Activated T-cell treated with anti-CD3 and anti-CD28 coated beads for 1 hour (primary cell): Measurements from ENCODE around the gene CLTB.

Experiments used
- DNase-seq: peaks from one replicate; pipeline ENCODE4 v3.0.0-alpha.2; 2020; ENCODE audit warnings: low read depth

Gene CLTB

DNA sequence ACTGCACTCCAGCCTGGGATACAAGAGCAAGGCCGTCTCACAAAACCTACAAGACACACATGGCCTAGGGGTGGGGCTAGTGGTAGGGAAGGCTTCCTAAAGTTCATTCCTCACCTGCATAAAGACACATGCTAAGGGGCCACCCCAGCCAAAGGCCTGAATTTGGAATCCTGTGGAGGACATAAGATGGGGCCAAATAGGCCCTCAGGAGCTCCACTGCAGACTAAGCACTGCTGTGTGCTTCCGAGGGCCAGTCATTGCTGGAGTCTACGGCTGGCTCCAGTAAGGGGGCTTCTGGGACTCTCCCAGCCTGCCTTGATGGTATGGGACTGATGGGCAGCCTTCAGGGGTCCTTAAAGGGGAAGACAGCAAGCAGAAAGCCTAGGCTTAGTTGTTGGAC is 33.6 kb downstream of the CLTB start:
- DNase-seq, result no peak

DNA sequence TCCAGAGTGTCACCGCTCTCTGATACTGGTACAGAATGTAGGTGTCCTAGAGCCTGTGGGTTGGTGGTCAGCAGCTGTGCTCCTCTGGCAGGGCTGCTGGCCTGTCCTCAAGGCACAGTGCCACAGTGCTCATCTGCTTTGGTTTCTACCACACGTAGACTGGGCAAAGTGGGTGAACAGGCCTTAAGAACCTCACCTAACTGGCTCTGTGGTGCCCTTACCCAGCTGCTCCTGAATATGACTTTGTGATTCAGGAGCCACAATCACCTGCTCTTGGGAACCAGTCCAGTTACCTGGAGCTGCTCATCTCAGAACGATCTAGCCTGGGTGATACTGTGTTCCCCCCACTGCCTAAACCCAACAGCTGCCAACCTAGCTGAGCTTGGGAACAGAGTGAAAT is 34.4 kb downstream of the CLTB start:
- no peak for DNase-seq

DNA sequence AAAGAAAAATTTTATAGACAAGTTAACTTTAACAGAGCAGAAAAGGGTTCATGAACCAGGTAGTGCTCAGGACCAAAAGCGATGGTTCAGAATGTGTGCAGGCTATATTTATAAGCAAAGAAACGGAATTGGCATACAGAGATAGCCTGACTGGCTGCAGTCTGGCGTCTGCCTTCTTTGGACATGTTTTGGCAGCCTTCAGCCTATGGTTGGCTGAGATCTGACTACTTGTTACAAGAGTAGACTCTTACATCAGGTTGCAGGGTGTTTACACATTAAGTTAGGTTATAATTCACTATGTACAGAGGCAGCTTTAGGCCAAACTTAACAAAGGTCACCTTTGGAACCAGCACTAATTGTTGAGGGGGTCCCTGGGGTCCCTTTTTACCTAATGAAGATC is 34.9 kb downstream of the CLTB start:
- no peak for DNase-seq

DNA sequence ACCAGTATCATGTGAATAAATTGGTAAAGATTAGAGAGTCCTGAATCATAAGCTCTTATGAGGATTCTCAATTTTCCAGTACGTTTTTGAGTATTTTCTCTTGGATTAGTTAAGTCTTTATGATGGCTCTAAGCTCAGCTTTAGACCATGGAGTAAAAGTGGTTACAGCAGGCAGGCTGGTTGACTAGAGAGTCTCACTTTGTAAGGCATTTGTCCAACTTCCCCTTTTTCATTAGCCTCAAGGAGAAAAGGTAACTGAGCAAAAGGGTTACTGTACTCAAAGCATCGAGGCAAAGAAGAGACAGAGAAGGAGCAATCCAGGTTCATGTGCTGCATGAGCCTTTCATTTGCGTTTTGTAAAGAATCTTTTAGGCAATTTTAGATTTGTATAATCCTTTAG is 36.5 kb downstream of the CLTB start:
- DNase-seq, result no peak

DNA sequence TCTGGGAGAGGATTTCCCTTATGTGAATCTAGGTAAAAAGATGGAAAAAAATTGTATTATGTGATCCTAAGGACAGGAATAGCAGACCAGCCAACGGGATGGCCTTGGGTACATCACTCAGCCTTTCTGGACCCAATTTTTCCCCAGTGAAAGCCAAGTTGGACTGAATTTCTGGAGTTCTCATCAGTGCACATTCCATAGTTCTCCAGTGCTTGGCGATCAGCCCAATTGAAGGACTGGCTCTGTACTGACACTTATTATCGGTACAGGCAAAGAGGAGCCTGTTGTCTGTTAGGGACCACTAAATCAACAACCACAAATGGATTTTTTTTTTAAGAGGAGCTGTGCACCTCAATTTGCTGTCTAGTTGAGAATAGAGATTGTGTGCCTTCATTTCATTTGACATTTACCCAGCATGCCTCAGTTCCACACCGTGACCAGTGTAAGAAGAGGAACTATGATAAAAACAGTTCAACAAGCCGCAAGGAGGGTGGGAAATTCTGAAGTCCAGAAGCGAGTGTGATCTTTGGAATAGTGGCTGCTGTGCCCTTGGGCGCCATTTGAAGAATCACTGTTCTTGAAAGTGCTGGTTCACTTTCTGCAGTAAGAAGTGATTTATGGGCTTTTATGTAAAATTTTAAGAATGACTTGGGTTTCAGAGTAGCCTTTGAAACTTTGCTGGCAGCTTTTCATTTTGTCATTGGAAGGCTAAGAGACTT is 43.1 kb downstream of the CLTB start:
- no peak for DNase-seq

DNA sequence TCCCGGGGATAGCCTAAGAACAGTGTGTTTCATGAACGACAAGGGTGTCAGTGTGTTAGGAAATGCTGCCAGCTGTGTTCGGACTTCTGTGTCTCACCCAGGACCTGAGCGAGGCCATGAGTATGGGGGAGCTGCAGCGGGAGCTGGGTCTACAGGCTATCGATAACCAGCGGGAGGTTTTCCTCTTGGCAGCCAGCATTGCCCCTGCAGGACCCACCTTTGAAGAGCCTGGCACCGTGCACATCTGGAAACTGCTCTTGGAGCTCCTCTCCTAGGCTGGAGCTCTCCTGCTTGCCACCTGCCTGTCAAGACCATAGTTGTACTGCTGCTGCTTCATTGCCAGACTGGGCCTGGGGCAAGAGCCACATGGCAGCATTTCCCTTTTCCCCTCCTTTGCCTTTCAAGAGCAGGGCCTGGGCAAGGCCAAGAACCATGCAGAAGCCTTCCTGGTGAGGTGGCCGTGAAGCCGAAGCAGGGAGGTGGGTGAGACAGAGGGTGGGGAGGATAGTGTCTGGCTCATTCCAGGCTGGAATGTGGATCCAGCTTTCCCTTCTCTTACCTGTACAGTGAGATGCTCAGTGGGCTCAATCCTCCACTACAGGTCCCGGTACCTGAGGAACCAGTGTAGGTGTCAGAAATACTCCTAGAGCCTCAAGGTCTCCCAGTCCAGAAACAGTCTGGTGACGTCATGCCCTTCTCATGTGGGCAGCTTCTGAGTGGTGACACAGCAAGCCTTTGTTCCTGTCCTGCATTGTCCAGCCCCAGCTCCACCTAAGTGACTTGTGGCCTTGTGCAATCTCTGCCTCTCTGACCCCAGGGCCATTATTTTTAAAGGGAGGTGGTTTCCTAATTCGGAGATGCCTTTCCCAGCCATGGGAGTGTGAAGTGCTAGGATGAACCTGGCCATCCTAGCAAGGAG is 44.5 kb downstream of the CLTB start:
- no peak for DNase-seq

DNA sequence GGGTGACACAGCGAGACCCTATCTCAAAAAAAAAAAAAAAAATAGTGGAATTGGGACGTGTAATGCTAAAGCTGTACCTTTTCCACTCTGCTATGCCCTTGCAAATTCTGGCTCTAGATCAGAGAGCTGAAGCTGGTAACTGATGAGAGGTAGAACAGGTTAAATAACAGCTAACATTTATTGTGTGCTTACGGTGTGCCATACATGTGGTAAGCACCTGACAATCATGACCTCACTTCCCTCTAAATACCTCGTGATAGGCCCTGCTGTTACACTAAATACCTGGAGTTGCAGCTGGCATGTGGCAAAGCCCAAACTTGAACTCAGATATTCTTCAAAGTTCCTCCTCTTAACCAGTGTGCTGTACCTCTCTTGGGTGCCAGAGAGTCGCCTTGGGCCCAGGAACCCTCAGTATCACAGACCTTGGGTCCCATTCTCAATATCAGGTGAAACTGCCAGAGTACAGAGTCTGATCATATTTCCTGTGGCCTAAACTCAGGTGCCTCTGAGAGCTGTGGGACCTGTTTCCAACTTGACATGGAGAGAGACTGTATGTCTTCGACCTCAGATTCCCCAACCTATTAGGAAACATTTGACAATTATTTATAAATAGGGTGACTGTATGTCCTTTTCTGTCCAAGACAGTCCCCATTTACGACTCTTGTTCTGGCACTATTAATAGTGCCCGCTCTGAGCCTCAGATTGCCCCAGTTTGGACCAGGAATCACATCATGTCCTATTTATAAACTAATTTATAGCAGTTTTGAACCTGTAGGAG is 46.2 kb downstream of the CLTB start:
- DNase-seq, result no peak

DNA sequence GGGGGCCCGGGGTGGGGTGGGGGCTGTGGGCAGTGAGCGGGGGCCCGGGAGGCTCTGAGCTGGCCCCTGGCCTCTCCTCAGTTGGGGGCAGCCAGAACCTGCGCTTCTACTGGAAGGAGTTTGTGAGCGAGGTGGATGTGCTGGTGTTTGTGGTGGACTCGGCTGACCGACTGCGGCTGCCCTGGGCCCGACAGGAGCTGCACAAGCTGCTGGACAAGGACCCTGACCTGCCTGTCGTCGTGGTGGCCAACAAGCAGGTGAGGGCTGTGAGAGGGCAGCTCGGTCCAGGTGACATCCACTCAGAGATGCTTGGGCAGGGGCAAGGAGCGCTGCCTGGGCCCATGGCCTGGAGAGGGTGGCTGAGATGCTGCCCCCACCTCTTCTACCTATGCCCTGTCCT is 47.6 kb downstream of the CLTB start:
- DNase-seq, result no peak

DNA sequence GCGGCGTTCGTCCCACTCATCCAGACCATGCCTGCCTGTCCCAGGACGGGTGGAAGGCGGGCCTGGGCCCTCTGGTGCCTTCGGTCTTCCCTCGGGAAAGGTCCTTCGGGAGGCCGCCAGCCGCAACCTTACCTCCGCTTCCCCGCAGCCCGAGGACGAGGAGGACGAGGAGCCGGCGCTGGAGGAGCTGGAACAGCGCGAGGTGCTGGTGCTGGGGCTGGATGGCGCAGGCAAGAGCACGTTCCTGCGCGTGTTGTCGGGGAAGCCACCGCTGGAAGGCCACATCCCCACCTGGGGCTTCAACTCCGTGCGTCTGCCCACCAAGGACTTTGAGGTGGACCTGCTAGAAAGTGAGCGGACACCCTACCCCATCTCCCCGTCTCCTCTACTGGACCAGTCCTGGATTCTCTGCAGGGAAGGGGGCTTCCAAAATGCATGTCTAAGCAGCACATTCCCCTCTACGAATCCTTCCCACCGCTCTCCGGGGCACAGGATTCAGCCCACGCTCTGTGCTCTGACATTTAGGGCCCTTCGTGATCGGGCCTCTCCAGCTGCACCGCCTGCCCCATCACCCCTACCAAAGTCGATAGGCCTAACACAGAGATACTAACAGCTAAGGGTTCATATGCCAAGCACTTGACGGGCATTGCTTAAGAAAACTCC is 50.0 kb downstream of the CLTB start:
- no peak for DNase-seq

DNA sequence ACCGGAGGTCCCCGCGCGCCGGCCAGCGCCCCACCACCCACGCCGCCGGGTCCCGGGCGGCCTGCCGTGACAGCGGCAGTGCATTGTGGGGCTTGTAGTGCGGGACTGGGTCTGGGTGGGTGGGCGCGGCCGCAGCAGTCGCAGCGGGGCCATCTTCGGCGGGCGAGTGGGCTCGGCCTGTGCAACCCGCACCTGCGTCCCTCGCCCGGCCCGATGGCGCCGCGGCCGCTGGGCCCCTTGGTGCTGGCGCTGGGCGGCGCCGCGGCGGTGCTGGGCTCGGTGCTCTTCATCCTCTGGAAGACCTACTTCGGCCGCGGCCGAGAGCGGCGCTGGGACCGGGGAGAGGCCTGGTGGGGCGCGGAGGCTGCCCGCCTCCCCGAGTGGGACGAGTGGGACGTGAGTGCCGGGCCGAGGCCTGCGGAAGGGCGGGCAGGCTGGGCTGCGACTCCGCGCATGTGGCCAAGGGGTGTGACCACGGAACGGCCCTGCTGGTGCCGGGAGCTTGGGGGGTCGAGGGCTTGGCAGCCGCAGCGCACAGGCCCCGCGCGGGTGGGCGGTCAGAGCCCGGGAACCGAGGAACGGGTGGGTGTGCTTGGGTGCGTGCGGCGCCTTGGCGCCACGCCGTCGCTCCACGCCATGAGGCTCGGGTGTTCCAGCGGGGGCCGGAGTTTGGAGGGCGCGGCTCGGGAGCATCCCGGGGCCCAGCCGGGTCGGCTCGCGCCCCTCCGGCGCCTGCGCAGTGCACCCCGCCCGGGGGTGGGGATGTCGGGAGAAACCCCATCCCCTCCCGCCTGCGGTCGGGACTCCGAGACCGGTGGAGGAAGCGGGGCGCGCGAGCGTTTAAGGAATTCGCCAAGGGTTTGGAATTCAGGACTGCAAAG is 50.7 kb downstream of the CLTB start, which contains the start of gene ARL10:
ARL10 (plus strand) TSS at position 137 of the 881 bp plus-strand sequence; CDS start at position 214, 77 bp downstream.
- DNase-seq, result no peak

DNA sequence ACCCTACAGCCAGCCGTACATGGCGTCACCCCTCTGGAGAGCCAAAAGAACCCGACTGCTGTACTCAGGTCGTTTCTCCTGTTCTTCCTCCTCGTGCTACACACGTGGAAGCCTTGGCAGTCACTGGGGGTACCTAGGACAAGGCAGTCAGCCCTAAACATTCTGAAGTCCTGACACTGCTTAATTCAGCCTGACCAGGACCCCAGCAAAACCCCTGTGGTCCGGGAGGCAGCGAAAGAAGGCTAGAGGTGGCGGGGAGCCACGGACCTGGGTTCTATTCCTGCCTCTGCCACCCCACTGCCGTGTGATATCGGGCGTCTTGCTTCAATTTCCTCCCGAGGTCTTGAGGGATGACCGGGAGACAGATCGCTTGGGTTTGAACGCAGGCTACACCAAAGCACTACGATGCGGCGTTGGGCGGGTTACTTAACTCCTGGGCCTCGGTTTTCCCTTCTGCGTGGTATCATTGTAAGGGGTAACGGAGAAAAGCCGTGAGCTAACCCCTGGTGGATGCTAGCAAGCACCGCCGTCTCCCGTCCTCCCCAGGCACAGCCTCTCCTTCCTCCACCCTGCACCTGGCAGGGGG is 51.5 kb downstream of the CLTB start:
- DNase-seq, result no peak

DNA sequence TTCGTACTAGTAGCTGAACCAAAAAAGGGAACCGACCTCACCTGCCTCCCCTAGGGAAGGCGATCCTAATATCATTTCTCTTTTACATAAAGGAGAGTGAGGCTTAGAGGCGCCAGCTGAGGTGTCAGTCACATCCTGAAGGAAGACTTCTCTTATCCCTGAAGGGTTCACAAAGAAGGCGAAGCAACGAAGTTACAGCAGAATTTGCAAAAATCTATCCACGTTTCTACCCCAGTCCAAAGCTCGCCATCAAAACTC is 54.2 kb downstream of the CLTB start:
- no peak for DNase-seq

DNA sequence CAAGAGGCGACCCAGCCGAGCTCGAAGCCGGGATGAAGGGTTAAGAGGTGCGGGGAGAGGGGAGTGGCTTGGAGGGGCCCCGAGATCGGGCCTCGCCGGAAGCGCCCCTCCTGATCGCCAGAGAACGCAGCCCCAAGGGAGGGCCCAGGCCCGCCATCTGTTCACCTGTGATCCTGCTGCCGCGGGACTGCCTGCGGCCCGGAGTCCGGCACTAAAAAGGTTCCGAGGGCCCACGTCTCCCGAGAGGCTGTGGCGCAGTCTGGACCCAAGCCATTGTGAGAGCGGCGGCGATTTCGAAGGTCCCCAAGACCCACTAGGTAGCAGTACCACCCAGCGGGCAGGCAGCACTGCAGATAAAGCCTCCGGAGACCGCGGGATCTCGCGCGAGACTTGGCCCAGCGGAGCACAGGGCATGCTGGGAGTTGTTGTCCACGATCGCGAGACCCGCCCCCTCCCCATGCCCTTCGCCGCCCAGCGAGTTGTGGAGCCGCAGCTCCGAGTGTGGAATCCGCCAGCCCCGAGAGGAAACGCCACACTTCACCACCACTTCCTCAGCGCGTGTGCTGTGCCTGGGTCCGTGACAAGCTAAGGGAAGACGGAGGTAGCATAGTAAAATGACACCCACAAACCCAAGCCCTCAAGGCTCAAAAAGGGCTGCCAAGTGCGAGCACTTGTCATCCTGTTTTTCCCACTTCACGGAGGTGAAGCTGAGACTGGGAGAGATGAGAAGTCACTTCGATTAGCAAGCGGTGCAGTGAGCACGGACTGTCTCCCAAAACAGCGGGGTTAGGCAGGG is 54.7 kb downstream of the CLTB start, which contains the start of gene KIAA1191:
KIAA1191 (minus strand) TSS at position 328 of the 796 bp plus-strand sequence. CDS start 2,256 bp downstream, outside the sequence.
- peak; percentile 91 for DNase-seq

DNA sequence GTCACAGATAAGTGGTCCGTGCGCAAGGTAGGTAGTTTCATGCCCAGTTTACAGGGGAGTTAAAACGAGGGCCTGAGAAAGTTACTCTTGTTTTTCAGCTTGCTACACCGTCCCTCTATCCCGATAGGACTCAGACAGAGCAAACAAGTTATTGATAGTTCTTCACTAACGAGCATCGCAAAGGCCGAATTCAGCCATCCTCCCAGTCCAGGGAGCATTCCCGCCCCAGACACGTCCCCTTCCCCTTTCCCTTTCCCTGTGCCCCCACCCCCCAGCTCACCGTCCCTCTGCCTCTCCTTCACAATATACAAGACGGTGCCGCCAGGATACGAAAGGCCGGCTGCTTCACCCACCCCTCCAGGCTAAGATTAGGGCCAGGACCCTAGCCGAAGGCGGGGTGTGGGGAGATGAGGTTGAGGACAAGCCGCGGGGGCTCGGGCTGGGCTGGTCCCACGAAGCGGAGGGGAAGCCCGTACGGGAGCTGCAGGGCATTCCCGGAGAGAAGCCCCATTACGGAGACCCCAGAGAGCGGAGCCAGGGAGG is 55.4 kb downstream of the CLTB start:
- no peak for DNase-seq

DNA sequence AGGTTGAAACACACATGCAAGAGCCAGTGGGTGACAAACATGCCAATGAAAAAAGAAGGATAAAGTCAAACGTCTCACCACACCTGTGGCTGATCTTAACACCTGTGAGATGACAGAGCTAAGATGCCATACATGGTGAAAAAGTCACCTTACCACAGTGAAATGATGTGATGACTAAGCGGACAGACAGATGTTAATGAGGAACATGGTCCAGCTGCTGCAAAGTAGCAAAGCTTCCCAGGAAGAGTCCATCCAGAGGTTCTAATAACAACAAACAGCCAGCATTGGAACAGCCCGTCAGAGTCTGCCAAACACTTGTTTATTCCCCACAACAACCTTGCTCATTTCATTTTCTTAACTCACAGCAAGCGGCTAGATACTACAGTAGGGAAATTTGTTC is 56.7 kb downstream of the CLTB start:
- DNase-seq, result no peak

DNA sequence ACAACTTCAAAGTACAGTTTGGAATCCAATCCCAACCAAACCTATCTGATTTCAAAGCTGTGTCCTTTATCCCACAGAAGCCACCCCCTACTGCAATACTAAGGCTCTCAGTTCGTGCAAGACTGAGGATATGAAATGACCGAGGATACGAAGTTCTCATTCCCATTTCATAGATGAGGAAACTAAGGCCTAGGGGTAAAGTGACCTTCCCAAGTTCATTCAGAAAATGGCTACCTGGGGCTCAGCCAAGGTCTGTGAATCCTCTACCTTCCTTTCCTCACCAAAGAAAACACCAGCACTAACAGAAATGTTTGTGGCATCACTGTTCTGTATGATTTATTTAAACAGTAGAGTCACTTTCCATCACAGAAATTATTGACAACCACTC is 60.2 kb downstream of the CLTB start:
- no peak for DNase-seq

DNA sequence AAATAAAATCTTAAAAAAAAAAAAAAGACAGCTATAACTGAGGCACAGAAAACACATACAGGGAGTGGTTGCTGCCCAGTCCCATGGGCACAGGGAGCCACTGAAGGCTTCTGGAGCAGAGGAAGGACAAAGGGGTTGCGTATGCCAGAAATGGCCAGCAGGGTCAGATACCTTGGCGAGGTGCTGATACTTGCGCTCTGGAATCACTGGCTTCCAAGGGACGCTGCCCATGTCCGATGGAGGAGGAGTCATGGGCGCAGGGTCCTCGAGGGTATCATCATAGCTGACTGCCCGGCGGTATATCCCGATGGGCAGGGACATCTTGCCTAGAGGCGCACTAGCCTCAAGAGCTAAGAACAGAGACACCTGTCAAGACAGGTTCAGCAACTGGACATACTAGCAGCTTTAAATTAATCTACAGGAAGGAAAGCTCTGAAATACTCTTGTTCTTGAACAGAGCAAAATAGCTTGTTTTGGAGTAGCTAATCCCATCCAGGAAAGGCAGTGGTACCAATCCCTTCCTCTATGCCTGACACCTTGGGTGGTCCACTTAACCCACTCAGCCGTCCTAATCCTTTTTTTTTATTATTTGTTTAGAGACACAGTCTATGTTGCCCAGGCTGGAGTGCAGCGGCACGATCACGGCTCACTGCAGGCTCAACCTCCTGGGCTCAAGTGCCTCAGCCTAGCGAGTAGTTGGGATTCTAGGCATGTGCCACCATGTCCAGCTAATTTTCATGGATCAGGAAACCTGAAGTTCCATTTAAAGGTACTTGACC is 60.8 kb downstream of the CLTB start:
- DNase-seq, result no peak

DNA sequence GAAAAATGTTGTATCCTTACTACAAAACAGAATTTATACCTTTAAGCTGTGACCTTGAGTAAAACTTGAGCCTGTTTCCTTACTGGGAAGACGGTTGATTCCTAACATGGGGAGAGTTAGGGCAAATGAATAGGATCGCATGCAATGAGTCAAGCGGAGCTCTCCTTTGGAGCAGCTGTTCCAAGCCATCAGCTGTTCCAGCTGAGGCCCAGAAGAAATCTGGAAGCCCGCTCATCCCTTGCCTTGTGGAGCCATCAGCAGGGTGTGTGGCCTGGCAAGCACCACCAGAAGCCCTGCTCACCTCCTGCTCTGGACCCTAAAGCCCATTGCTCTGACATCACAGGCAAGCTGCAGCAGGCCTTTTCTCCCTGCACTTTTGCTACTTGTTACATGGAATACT is 62.8 kb downstream of the CLTB start:
- DNase-seq, result no peak
